WTC11 (cell line): ENCODE measurements around the gene SKI. TPM values are rescaled to one million over a fixed set of nuclear protein-coding genes. Genes with fewer than 3 reads are reported as not detected.

Experiments
- ATAC-seq: fragments of 200-7000 bp; cut with Tn5 transposase; 2 replicates; pipeline ENCODE4 v1.10.0; 2021; ENCODE audit warnings: mild to moderate bottlenecking, moderate library complexity
- CTCF ChIA-PET: fragments of 300-600 bp; sonication (Branson Sonifier 250); formaldehyde crosslinking; loops from one replicate; lab custom pipeline; 2021; ENCODE audit warnings: antibody characterized with exemption; lab: Charles Lee
- POLR2A ChIA-PET: fragments of 350-600 bp; sonication (Branson Sonifier 250); formaldehyde crosslinking; loops from one replicate; lab custom pipeline; 2021; ENCODE audit warnings: antibody characterized with exemption; lab: Charles Lee
- DNase-seq: peaks from one replicate; pipeline ENCODE4 v3.0.0; 2021; ENCODE audit warnings: low spot score
- H3K27ac Mint-ChIP-seq: 2 replicates; pipeline ENCODE4 v1.8.0; 2021; ENCODE audit warnings: mixed read lengths
- H3K27me3 Mint-ChIP-seq: 2 replicates; pipeline ENCODE4 v1.8.0; 2021; ENCODE audit warnings: low read depth, mild to moderate bottlenecking, moderate library complexity, mixed read lengths
- H3K36me3 Mint-ChIP-seq: 2 replicates; pipeline ENCODE4 v1.8.0; 2021; ENCODE audit warnings: mixed read lengths
- H3K4me1 Mint-ChIP-seq: 2 replicates; pipeline ENCODE4 v1.8.0; 2022; ENCODE audit warnings: mixed read lengths
- H3K4me3 Mint-ChIP-seq: 2 replicates; pipeline ENCODE4 v1.8.0; 2021; ENCODE audit warnings: mild to moderate bottlenecking, moderate library complexity, mixed read lengths
- H3K9me3 Mint-ChIP-seq: 2 replicates; pipeline ENCODE4 v1.8.0; 2021; ENCODE audit warnings: mixed read lengths
- FOXP1 ChIP-seq: sonication (generic); formaldehyde crosslinking; IDR thresholded peaks from 2 replicates; pipeline ENCODE4 v1.8.0; 2022; ENCODE audit warnings: missing genetic modification reagents, mild to moderate bottlenecking, moderate library complexity, borderline replicate concordance
- NFYB ChIP-seq: sonication (generic); formaldehyde crosslinking; conservative IDR thresholded peaks from 2 replicates; pipeline ENCODE4 v1.8.0; 2022; ENCODE audit warnings: low read depth, missing genetic modification reagents
- NR1H2 ChIP-seq: sonication (generic); formaldehyde crosslinking; IDR thresholded peaks from 2 replicates; pipeline ENCODE4 v1.9.0; 2021; ENCODE audit warnings: mild to moderate bottlenecking, moderate library complexity, missing genetic modification reagents
- NR3C1 ChIP-seq: sonication (generic); formaldehyde crosslinking; conservative IDR thresholded peaks from 2 replicates; pipeline ENCODE4 v1.8.1; 2023; ENCODE audit warnings: low read depth, mild to moderate bottlenecking, missing genetic modification reagents
- OVOL2 ChIP-seq: fragments of 250-450 bp; sonication (Bioruptor Pico); IDR thresholded peaks from 2 replicates; pipeline ENCODE4 v1.9.0; 2021; ENCODE audit warnings: mild to moderate bottlenecking, borderline replicate concordance
- SP1 ChIP-seq: sonication (generic); formaldehyde crosslinking; conservative IDR thresholded peaks from 2 replicates; pipeline ENCODE4 v1.8.1; 2022; ENCODE audit warnings: missing genetic modification reagents
- TEAD1 ChIP-seq: sonication (generic); formaldehyde crosslinking; IDR thresholded peaks from 2 replicates; pipeline ENCODE4 v1.8.0; 2022; ENCODE audit warnings: mild to moderate bottlenecking, missing genetic modification reagents
- ZNF396 ChIP-seq: fragments of 250-450 bp; sonication (Bioruptor Pico); IDR thresholded peaks from 2 replicates; pipeline ENCODE4 v1.8.0; 2021; ENCODE audit warnings: mild to moderate bottlenecking, moderate library complexity, borderline replicate concordance
- total RNA-seq: library from RNA; stranded (reverse); gene quantifications from 3 replicates; pipeline ENCODE4 v1.2.3, GENCODE V29; 2021
- TF ChIP-seq, protein P1 (sequence below): sonication (generic); formaldehyde crosslinking; IDR thresholded peaks from 2 replicates; pipeline ENCODE4 v1.8.0; 2023; ENCODE audit warnings: mild to moderate bottlenecking, missing genetic modification reagents
- TF ChIP-seq, protein P2 (sequence below): sonication (generic); formaldehyde crosslinking; IDR thresholded peaks from 2 replicates; pipeline ENCODE4 v1.8.1; 2023; ENCODE audit warnings: mild to moderate bottlenecking, missing genetic modification reagents, moderate library complexity
- TF ChIP-seq, protein P3 (sequence below): sonication (generic); formaldehyde crosslinking; IDR thresholded peaks from 2 replicates; pipeline ENCODE4 v1.8.0; 2022; ENCODE audit warnings: mild to moderate bottlenecking, missing genetic modification reagents
- TF ChIP-seq, protein P4 (sequence below): fragments of 200-600 bp; IDR thresholded peaks from 2 replicates; pipeline ENCODE4 v1.8.0; 2022; ENCODE audit warnings: antibody characterized with exemption
- TF ChIP-seq, protein P5 (sequence below): fragments of 250-450 bp; sonication (Bioruptor Pico); IDR thresholded peaks from 2 replicates; pipeline ENCODE4 v1.8.0; 2021; ENCODE audit warnings: mild to moderate bottlenecking

The SKI gene
- total RNA-seq, 1 experiment from 2014 or later = 88.6 TPM

DNA sequence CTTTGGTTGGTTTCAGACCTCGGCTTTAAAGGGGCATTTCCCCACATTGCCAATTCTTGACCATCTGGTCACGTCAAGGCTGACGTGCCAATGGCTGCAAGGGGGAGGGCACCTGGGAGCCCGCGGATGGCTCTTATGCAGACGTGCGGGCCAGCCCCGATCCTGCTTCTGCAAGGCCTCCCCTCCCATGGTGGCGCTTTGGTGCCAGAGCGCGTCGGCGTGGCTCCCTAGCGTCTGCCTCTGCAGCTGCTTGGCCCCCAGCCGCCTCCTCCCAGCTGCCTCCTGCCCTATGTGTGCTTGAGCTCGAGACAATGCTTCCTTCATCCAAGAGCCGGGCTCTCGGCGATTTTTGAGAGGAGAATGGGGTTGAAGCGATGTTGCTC lies 29.1 kb downstream of the SKI start:
- H3K4me1 Mint-ChIP-seq = peaks cover 38% of the 10 kb centered on the region
- H3K4me3 Mint-ChIP-seq = no peak overlapping the region
- H3K36me3 Mint-ChIP-seq = peaks cover 11% of the 10 kb centered on the region
- H3K27ac Mint-ChIP-seq = no peak overlapping the region; the same call in 1 of the 2 replicates
- TF ChIP-seq OVOL2 (CRISPR knock-in tag) (no peak), NFYB (no peak), ZNF396 (no peak), TEAD1 (CRISPR knock-in tag) (no peak), FOXP1 (CRISPR knock-in tag) (no peak), NR3C1 (CRISPR knock-in tag) (no peak), NR1H2 (no peak)
- TF ChIP-seq, protein P1, sequence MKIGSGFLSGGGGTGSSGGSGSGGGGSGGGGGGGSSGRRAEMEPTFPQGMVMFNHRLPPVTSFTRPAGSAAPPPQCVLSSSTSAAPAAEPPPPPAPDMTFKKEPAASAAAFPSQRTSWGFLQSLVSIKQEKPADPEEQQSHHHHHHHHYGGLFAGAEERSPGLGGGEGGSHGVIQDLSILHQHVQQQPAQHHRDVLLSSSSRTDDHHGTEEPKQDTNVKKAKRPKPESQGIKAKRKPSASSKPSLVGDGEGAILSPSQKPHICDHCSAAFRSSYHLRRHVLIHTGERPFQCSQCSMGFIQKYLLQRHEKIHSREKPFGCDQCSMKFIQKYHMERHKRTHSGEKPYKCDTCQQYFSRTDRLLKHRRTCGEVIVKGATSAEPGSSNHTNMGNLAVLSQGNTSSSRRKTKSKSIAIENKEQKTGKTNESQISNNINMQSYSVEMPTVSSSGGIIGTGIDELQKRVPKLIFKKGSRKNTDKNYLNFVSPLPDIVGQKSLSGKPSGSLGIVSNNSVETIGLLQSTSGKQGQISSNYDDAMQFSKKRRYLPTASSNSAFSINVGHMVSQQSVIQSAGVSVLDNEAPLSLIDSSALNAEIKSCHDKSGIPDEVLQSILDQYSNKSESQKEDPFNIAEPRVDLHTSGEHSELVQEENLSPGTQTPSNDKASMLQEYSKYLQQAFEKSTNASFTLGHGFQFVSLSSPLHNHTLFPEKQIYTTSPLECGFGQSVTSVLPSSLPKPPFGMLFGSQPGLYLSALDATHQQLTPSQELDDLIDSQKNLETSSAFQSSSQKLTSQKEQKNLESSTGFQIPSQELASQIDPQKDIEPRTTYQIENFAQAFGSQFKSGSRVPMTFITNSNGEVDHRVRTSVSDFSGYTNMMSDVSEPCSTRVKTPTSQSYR (CRISPR knock-in tag) = no peak
- TF ChIP-seq, protein P2, sequence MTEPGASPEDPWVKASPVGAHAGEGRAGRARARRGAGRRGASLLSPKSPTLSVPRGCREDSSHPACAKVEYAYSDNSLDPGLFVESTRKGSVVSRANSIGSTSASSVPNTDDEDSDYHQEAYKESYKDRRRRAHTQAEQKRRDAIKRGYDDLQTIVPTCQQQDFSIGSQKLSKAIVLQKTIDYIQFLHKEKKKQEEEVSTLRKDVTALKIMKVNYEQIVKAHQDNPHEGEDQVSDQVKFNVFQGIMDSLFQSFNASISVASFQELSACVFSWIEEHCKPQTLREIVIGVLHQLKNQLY (CRISPR knock-in tag) = no peak
- TF ChIP-seq, all 79 proteins: peak for 0
- peak; percentile 50; the same call in 1 of the 2 replicates for ATAC-seq
- DNase-seq = no peak
- Mint-ChIP-seq H3K27me3 (no peaks in the 10 kb centered on the region), H3K9me3 (peaks cover 4% of the 10 kb centered on the region)
- ChIA-PET POLR2A (interaction anchor here (0.5 to 1.0 kb wide), 2 partner anchors 15 to 23 kb away, joined by 3 read pairs; no protein-coding TSS in a partner anchor), CTCF (interaction anchor here (1.2 to 1.3 kb wide), 2 partner anchors 117 to 125 kb away, joined by 3 read pairs; no protein-coding TSS in a partner anchor)

DNA sequence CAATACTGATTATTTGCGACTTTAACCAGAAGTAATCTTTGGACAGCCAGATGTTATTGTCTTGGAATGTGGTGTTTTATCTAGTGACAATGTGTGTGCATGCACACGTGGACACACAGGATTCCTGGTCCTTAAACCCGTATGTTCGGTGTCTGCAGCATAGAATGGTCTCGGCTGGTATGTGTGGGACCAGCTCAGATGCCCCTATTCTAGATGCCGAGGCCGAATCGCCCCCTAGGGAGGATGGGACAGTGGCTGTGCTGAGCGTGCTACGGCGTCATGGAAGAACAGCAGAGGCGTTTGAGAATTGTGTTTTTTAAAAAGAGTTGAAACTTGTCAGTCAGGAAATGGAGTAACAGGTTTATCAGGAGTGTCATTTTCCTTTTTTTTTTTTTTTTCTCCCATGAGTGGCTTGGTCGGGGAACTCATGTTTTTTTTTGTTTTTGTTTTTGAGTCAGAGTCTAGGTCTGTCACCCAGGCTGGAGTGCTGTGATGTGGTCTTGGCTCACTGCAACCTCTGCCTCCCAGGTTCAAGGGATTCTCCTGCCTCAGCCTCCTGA lies 30.1 kb downstream of the SKI start:
- Mint-ChIP-seq H3K4me3 (no peak overlapping the region), H3K4me1 (peaks cover 35% of the 10 kb centered on the region), H3K36me3 (peaks cover 4% of the 10 kb centered on the region), H3K27me3 (no peaks in the 10 kb centered on the region)
- DNase-seq = no peak
- POLR2A ChIA-PET = no interaction called here
- TF ChIP-seq, protein P3, sequence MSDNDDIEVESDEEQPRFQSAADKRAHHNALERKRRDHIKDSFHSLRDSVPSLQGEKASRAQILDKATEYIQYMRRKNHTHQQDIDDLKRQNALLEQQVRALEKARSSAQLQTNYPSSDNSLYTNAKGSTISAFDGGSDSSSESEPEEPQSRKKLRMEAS (CRISPR knock-in tag) = no peak
- TF ChIP-seq, protein P4, sequence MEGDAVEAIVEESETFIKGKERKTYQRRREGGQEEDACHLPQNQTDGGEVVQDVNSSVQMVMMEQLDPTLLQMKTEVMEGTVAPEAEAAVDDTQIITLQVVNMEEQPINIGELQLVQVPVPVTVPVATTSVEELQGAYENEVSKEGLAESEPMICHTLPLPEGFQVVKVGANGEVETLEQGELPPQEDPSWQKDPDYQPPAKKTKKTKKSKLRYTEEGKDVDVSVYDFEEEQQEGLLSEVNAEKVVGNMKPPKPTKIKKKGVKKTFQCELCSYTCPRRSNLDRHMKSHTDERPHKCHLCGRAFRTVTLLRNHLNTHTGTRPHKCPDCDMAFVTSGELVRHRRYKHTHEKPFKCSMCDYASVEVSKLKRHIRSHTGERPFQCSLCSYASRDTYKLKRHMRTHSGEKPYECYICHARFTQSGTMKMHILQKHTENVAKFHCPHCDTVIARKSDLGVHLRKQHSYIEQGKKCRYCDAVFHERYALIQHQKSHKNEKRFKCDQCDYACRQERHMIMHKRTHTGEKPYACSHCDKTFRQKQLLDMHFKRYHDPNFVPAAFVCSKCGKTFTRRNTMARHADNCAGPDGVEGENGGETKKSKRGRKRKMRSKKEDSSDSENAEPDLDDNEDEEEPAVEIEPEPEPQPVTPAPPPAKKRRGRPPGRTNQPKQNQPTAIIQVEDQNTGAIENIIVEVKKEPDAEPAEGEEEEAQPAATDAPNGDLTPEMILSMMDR = no peak
- no peak for TF ChIP-seq SP1
- TF ChIP-seq, protein P1 (CRISPR knock-in tag) = no peak
- TF ChIP-seq, protein P5, sequence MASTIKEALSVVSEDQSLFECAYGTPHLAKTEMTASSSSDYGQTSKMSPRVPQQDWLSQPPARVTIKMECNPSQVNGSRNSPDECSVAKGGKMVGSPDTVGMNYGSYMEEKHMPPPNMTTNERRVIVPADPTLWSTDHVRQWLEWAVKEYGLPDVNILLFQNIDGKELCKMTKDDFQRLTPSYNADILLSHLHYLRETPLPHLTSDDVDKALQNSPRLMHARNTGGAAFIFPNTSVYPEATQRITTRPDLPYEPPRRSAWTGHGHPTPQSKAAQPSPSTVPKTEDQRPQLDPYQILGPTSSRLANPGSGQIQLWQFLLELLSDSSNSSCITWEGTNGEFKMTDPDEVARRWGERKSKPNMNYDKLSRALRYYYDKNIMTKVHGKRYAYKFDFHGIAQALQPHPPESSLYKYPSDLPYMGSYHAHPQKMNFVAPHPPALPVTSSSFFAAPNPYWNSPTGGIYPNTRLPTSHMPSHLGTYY (CRISPR knock-in tag) = no peak
- TF ChIP-seq, all 79 proteins: peak for 0
- CTCF ChIA-PET = interaction anchor here (0.7 kb wide), 1 partner anchor 54 kb away, joined by 3 read pairs; no protein-coding TSS in a partner anchor
- peak overlapping the region; percentile 70 for H3K27ac Mint-ChIP-seq
- no peak for ATAC-seq
- H3K9me3 Mint-ChIP-seq = peaks cover 4% of the 10 kb centered on the region
